Measurements from ENCODE around the gene OR2A5. TPM values are rescaled to one million over a fixed set of nuclear protein-coding genes. Genes with fewer than 3 reads are reported as not detected.
"Not testable (repeated sequence)": the region's sequence is repeated elsewhere in the genome, so short reads cannot be mapped to it uniquely, and the experiment has no call there.

OR2A5 gene
- total RNA-seq, 2 donors from 2014 or later, result not detected

DNA sequence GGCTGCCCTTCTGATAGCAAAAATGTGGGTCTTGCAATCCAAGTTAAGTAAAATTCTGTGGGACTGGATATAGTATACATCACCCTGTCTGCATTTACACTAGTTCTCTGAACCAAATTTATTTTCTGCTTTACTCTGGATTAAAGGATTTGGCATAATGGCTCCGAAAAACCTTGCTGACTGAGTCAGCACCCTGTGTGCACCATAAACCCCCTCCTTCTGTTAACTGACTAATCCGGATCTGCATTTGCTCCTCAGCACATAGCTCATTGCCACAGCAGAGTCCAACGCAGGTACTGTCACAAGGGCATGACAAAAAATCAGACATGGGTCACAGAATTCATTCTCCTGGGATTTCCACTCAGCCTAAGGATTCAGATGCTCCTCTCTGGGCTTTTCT is 1.3 kb downstream of the OR2A5 start:
- H3K4me3 Mint-ChIP-seq, result no peak overlapping the region
- no peak for DNase-seq
- H3K36me3 Mint-ChIP-seq (ENCODE audit: low read depth), result no peaks in the 10 kb centered on the region
- ATAC-seq, result no peak
- no peaks in the 10 kb centered on the region for H3K9me3 ChIP-seq (ENCODE audit: control insufficient read depth, low read length, poor library complexity, severe bottlenecking)
- H3K27me3 Mint-ChIP-seq, result peaks cover 38% of the 10 kb centered on the region
- H3K27ac Mint-ChIP-seq, result no peak overlapping the region
- no peaks in the 10 kb centered on the region for H3K4me1 Mint-ChIP-seq

DNA sequence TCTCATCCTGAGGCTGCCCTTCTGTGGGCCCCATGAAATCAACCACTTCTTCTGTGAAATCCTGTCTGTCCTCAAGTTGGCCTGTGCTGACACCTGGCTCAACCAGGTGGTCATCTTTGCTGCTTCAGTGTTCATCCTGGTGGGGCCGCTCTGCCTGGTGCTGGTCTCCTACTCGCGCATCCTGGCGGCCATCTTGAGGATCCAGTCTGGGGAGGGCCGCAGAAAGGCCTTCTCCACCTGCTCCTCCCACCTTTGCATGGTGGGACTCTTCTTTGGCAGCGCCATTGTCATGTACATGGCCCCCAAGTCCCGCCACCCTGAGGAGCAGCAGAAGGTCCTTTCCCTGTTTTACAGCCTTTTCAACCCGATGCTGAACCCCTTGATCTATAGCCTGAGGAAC is 2.1 kb downstream of the OR2A5 start:
- H3K4me3 Mint-ChIP-seq; H3K36me3 Mint-ChIP-seq (ENCODE audit: low read depth); ATAC-seq; DNase-seq; H3K9me3 ChIP-seq (ENCODE audit: control insufficient read depth, low read length, poor library complexity, severe bottlenecking); H3K4me1 Mint-ChIP-seq; H3K27ac Mint-ChIP-seq: not testable (repeated sequence)
- H3K27me3 Mint-ChIP-seq, result peaks cover 38% of the 10 kb centered on the region

DNA sequence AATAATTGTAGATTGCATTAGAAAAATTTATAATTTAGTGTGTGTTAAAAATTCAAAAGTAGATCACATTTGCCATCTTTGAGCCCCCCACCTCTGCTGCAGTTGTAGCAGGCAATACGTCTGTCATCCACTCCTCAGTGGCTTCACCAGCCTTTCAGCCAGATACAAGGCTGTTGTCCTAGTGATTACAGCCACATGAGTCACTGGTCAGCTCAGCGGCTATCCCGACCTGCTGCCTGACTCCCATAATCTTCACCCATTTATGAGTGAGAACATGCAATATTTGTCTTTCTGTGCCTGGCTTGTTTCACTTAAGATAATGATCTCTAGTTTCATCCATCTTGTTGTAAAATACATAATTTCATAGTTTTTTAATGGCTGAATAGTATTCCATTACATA is 9.2 kb downstream of the OR2A5 start:
- Mint-ChIP-seq H3K27me3 (peaks cover 21% of the 10 kb centered on the region), H3K4me1 (no peaks in the 10 kb centered on the region), H3K4me3 (no peak overlapping the region), H3K36me3 (ENCODE audit: low read depth) (no peaks in the 10 kb centered on the region), H3K27ac (no peak overlapping the region)
- DNase-seq (no peak), ATAC-seq (no peak)
- H3K9me3 ChIP-seq (ENCODE audit: control insufficient read depth, low read length, poor library complexity, severe bottlenecking), result no peaks in the 10 kb centered on the region

DNA sequence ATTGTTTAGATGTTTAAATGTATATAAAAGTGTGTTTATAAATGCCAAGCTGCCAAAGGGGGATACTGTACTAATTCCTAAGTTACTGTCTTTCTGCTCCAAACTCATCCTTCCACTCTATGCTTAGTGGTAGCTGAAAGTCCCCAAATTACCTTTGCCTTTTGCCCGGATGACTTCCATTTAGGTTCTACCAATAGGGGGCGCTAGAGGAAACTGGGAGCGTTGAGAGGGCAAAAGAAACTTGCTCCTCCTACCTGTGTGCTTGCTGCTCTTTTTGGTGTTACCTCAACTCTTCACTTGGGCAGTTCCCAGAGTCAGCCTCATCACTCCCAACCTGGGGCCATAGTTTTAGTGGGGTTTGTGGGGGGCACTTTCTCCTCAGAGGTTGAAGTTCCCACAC is 15.0 kb downstream of the OR2A5 start:
- Mint-ChIP-seq H3K27me3 (peaks cover 30% of the 10 kb centered on the region), H3K36me3 (ENCODE audit: low read depth) (no peaks in the 10 kb centered on the region), H3K4me1 (no peaks in the 10 kb centered on the region), H3K27ac (no peak overlapping the region), H3K4me3 (no peak overlapping the region)
- ATAC-seq (no peak), DNase-seq (no peak)
- no peaks in the 10 kb centered on the region for H3K9me3 ChIP-seq (ENCODE audit: control insufficient read depth, low read length, poor library complexity, severe bottlenecking)

DNA sequence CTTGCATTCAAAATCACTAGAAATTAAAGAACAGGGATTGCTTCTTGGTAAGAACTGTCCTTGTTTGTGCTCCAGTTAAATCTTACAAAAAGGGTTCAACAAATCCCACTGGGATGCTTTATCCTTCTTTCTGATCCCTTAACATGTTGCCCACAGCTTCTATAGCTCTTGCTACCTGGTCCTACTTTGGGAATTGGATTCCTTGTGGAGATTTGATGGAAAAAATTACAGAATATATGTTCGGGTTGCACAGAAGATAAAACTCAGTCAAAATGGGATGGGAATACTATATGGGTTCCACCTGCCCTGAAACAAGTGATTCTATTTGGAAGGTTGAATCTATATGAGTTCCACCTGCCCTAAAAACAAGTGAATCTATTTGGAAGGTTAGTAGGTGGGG is 20.8 kb downstream of the OR2A5 start, which contains the start of gene OR2A25:
OR2A25 (plus strand) TSS at position 301 of the 400 bp plus-strand sequence. CDS start 4,409 bp downstream, outside the sequence.
- no peak within 1 kb of the TSS for H3K4me3 Mint-ChIP-seq
- DNase-seq (no peak), ATAC-seq (no peak)
- H3K4me1 Mint-ChIP-seq, result no peaks in the 10 kb centered on the region
- H3K9me3 ChIP-seq (ENCODE audit: control insufficient read depth, low read length, poor library complexity, severe bottlenecking), result no peaks in the 10 kb centered on the region
- H3K36me3 Mint-ChIP-seq (ENCODE audit: low read depth), result no peaks in the 10 kb centered on the region
- H3K27me3 Mint-ChIP-seq, result peaks cover 20% of the 10 kb centered on the region
- H3K27ac Mint-ChIP-seq, result no peak within 1 kb of the TSS

DNA sequence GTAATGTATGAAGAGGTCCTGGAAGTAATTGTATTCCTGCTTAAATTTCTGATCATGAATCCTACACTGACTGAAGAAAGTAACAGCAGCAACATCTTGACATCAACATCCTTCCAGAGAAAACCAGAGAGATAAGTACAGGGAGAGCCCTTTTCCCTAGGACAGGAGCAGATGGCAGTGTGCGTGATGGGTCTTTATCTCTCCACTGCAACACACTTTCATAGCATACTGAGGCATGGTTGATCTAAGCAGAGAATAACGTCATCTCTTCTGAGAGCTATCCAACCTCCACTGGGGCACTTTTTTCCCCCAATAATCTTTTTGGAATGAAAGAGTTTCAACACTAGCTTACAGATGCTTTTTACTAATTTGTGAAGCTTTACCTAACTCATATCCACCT is 21.2 kb downstream of the OR2A5 start:
- H3K9me3 ChIP-seq (ENCODE audit: control insufficient read depth, low read length, poor library complexity, severe bottlenecking), result no peaks in the 10 kb centered on the region
- ATAC-seq (no peak), DNase-seq (no peak)
- H3K36me3 Mint-ChIP-seq (ENCODE audit: low read depth), result no peaks in the 10 kb centered on the region
- no peak overlapping the region for H3K4me3 Mint-ChIP-seq
- H3K27me3 Mint-ChIP-seq, result peaks cover 20% of the 10 kb centered on the region
- H3K27ac Mint-ChIP-seq, result no peak overlapping the region
- no peaks in the 10 kb centered on the region for H3K4me1 Mint-ChIP-seq

DNA sequence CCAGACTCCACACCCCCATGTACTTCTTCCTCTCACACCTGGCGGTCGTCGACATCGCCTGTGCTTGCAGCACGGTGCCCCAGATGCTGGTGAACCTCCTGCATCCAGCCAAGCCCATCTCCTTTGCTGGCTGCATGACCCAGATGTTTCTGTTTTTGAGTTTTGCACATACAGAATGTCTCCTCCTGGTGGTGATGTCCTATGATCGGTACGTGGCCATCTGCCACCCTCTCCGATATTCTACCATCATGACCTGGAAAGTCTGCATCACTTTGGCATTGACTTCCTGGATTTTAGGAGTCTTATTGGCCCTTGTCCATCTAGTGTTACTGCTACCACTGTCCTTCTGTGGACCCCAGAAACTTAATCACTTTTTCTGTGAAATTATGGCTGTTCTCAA is 25.6 kb downstream of the OR2A5 start:
- no peak for DNase-seq
- no peaks in the 10 kb centered on the region for H3K36me3 Mint-ChIP-seq (ENCODE audit: low read depth)
- H3K27ac Mint-ChIP-seq, result no peak overlapping the region
- no peak for ATAC-seq
- H3K4me3 Mint-ChIP-seq, result no peak overlapping the region
- peaks cover 12% of the 10 kb centered on the region for H3K27me3 Mint-ChIP-seq
- no peaks in the 10 kb centered on the region for H3K9me3 ChIP-seq (ENCODE audit: control insufficient read depth, low read length, poor library complexity, severe bottlenecking)
- H3K4me1 Mint-ChIP-seq, result peaks cover 2% of the 10 kb centered on the region

GRCh38 chr7:144085978-144086377 is 37.2 kb downstream of the OR2A5 start, which contains the start of gene OR2A12:
Gene OR2A12 (plus strand): TSS chr7:144086278. CDS start chr7:144095108, 8,830 bp downstream.
- no peak for DNase-seq
- H3K27ac Mint-ChIP-seq, result no peak within 1 kb of the TSS
- no peaks in the 10 kb centered on the region for H3K4me1 Mint-ChIP-seq

DNA sequence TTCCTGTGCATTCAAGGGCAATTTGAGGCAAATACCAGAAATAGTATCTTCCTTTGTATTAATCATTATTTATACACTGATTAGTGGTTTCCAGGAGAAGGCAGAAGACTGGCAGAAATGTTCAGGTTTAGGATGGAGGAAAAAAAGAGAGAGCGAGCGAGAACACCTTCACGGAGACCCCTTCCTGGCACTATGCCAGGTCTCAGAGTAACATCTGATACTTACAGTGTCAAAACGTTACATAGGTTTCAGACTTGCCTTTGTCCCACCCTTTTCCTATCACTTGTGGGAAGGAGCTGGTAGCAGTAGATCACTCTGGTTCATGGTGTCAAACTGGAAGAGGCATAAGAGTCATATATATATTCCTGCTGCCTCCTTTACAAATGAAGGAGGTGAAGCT is 38.0 kb downstream of the OR2A5 start:
- Mint-ChIP-seq H3K27ac (no peak overlapping the region), H3K4me3 (no peak overlapping the region), H3K36me3 (ENCODE audit: low read depth) (no peaks in the 10 kb centered on the region), H3K27me3 (peaks cover 17% of the 10 kb centered on the region), H3K4me1 (no peaks in the 10 kb centered on the region)
- H3K9me3 ChIP-seq (ENCODE audit: control insufficient read depth, low read length, poor library complexity, severe bottlenecking), result no peaks in the 10 kb centered on the region
- no peak for ATAC-seq
- no peak for DNase-seq

More at GRCh38 chr7:144085978-144086377, 37.2 kb downstream of the OR2A5 start, which contains the start of gene OR2A12:
- H3K4me3 Mint-ChIP-seq, result no peak within 1 kb of the TSS
- no peaks in the 10 kb centered on the region for H3K36me3 Mint-ChIP-seq (ENCODE audit: low read depth)
- H3K9me3 ChIP-seq (ENCODE audit: control insufficient read depth, low read length, poor library complexity, severe bottlenecking), result no peaks in the 10 kb centered on the region
- ATAC-seq, result no peak
- H3K27me3 Mint-ChIP-seq, result peaks cover 17% of the 10 kb centered on the region

- ATAC-seq (no peak), DNase-seq (no peak)
- H3K27me3 Mint-ChIP-seq, result peaks cover 12% of the 10 kb centered on the region
- H3K4me1 Mint-ChIP-seq, result no peaks in the 10 kb centered on the region
- H3K9me3 ChIP-seq (ENCODE audit: control insufficient read depth, low read length, poor library complexity, severe bottlenecking), result no peaks in the 10 kb centered on the region
- H3K36me3 Mint-ChIP-seq (ENCODE audit: low read depth), result no peaks in the 10 kb centered on the region
- no peak overlapping the region for H3K4me3 Mint-ChIP-seq
- no peak overlapping the region for H3K27ac Mint-ChIP-seq
Measured at GRCh38 chr7:144087230-144087629, 38.5 kb downstream of the OR2A5 start.

- Mint-ChIP-seq H3K4me1 (no peaks in the 10 kb centered on the region), H3K4me3 (no peak overlapping the region), H3K27ac (no peak overlapping the region), H3K36me3 (ENCODE audit: low read depth) (no peaks in the 10 kb centered on the region), H3K27me3 (peaks cover 17% of the 10 kb centered on the region)
- no peaks in the 10 kb centered on the region for H3K9me3 ChIP-seq (ENCODE audit: control insufficient read depth, low read length, poor library complexity, severe bottlenecking)
- DNase-seq, result no peak
- no peak for ATAC-seq
Measured at GRCh38 chr7:144090667-144091066, 41.9 kb downstream of the OR2A5 start.

DNA sequence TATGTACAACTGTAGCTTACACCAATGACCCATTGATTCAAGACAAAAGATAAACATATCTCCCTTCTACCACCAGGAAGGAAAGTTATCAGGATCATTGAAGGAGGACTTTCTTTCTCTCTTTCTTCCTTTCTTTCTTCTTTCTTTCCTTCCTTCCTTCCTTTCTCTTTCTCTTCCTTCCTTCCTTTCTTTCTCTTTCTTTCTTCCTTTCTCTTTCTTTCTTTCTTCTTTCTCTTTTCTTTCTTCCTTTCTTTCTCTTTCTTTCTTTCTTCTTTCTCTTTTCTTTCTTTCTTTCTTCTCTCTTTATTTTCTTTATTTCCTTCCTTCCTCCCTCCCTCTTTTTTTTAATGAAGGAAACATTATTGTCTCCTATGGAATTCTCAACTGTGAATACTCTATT is 50.0 kb downstream of the OR2A5 start:
- H3K4me1 Mint-ChIP-seq, result no peaks in the 10 kb centered on the region
- peaks cover 25% of the 10 kb centered on the region for H3K27me3 Mint-ChIP-seq
- H3K36me3 Mint-ChIP-seq (ENCODE audit: low read depth), result no peaks in the 10 kb centered on the region
- H3K9me3 ChIP-seq (ENCODE audit: control insufficient read depth, low read length, poor library complexity, severe bottlenecking), result no peaks in the 10 kb centered on the region
- H3K4me3 Mint-ChIP-seq, result no peak overlapping the region
- ATAC-seq (no peak), DNase-seq (no peak)
- H3K27ac Mint-ChIP-seq, result no peak overlapping the region

GRCh38 chr7:144100607-144101006 is 51.9 kb downstream of the OR2A5 start:
- H3K36me3 Mint-ChIP-seq (ENCODE audit: low read depth), result no peaks in the 10 kb centered on the region
- H3K4me3 Mint-ChIP-seq, result no peak overlapping the region
- no peak overlapping the region for H3K27ac Mint-ChIP-seq
- DNase-seq (no peak), ATAC-seq (no peak)
- peaks cover 23% of the 10 kb centered on the region for H3K27me3 Mint-ChIP-seq
- no peaks in the 10 kb centered on the region for H3K4me1 Mint-ChIP-seq
- no peaks in the 10 kb centered on the region for H3K9me3 ChIP-seq (ENCODE audit: control insufficient read depth, low read length, poor library complexity, severe bottlenecking)

DNA sequence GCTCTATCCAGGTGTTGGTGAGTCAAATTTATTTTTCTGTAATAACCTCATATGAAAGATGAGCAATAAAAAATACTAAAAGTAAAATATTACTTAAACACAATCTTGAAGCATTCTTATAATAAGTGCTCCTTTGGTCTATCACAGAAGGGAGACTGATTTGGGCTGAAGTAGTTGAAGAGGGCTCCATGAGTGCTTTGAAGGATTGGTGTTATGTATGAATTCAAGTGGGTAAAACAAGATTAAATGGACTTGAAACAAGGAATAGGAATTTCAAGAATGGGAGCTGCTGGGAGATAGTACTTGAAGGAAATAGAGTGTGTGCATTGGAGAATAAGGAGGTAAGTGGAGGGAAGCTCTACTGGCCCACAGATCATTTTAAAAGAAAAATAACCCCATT is 53.3 kb downstream of the OR2A5 start:
- Mint-ChIP-seq H3K4me3 (no peak overlapping the region), H3K4me1 (no peaks in the 10 kb centered on the region), H3K27ac (no peak overlapping the region), H3K27me3 (peaks cover 19% of the 10 kb centered on the region), H3K36me3 (ENCODE audit: low read depth) (no peaks in the 10 kb centered on the region)
- ATAC-seq, result no peak
- no peak for DNase-seq
- H3K9me3 ChIP-seq (ENCODE audit: control insufficient read depth, low read length, poor library complexity, severe bottlenecking), result no peaks in the 10 kb centered on the region

Measured in T-helper 17 cell (primary cell).